ENCODE data around the gene JMJD4.

The JMJD4 gene

DNA sequence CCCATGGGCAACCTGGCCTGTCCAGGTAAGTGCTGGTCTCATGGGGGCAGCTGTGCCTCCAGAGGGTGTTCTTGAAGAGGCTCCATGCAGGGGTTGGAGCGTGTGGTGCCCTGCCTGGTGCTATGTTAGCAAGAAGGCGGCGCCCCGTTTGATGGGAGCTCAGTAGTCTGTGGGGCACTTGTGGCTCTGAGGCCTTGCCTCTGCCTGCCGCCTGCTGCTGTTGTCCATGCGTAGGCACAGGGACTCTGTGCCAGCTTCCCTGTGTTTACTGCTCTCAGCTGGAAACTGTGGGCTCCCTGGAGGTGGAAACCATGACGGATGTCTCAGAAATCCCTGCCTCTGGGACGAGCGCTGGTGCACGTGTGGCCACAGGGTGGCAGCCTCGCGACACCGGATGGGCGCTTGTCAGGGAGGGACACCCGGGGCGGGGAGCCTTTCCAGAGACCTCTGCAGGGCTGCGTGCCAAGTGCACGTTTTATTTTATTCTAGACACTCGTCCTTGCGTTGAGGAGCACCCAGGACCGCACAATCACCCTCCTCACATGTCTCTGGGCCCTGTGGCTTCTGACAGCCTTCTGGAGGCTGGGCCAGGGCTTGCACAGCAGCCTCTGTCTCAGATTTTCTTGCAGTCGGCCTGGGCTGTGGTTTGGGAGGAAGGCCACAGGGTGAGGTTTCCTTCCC, 27.3 kb upstream of the JMJD4 start:
- H3K4me3 ChIP-seq (ENCODE audit: low read depth, low read length) = no peak overlapping the region
- TF ChIP-seq, protein P1, sequence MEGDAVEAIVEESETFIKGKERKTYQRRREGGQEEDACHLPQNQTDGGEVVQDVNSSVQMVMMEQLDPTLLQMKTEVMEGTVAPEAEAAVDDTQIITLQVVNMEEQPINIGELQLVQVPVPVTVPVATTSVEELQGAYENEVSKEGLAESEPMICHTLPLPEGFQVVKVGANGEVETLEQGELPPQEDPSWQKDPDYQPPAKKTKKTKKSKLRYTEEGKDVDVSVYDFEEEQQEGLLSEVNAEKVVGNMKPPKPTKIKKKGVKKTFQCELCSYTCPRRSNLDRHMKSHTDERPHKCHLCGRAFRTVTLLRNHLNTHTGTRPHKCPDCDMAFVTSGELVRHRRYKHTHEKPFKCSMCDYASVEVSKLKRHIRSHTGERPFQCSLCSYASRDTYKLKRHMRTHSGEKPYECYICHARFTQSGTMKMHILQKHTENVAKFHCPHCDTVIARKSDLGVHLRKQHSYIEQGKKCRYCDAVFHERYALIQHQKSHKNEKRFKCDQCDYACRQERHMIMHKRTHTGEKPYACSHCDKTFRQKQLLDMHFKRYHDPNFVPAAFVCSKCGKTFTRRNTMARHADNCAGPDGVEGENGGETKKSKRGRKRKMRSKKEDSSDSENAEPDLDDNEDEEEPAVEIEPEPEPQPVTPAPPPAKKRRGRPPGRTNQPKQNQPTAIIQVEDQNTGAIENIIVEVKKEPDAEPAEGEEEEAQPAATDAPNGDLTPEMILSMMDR (IDR thresholded peaks at IDR 0.05; ENCODE audit: low read depth, low read length) = peak; percentile 86
- TF ChIP-seq POLR2A (IDR thresholded peaks at IDR 0.05; ENCODE audit: extremely low read depth, insufficient read length) = no peak
- TF ChIP-seq, protein P2, sequence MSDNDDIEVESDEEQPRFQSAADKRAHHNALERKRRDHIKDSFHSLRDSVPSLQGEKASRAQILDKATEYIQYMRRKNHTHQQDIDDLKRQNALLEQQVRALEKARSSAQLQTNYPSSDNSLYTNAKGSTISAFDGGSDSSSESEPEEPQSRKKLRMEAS (IDR thresholded peaks at IDR 0.05; ENCODE audit: low read depth, low read length) = peak; percentile 88
- DNase-seq (ENCODE audit: low read depth) = peak; percentile 94

DNA sequence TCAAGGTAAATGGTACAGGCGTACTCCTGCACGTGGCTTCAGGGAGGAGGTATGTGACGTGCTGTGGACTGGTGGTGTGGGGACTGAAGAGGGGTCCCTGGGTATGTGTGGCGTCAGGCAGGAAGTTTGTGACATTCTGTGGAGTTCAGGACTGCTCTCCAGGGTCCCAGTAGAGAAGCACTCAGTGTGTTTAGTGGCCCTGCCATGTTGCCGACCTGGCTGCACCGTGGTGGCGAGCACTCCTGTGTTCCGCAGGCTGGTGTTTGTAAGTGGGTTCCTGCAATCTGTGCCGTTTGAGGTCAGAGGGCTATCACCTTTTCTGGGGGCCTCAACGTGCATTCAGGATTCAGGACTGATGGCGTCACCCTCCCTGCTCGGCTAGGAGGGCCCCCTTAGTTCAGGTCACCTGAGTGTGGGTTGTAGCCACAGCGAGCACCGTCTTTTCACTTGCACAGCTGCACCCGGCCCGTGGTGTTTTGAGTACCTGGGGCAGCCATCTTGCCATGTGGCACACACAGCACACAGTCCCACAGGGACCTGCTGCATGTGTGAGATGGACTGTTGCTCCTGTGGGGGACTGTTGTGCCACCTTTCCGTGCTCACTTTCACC, 26.6 kb upstream of the JMJD4 start:
- H3K4me3 ChIP-seq (ENCODE audit: low read depth, low read length) = no peak overlapping the region
- TF ChIP-seq POLR2A (IDR thresholded peaks at IDR 0.05; ENCODE audit: extremely low read depth, insufficient read length) = no peak
- TF ChIP-seq, protein P2 (IDR thresholded peaks at IDR 0.05; ENCODE audit: low read depth, low read length) = no peak
- TF ChIP-seq, protein P1 (IDR thresholded peaks at IDR 0.05; ENCODE audit: low read depth, low read length) = no peak
- TF ChIP-seq MYC (IDR thresholded peaks at IDR 0.05; ENCODE audit: low read depth, low read length) = no peak
- DNase-seq (ENCODE audit: low read depth) = no peak

DNA sequence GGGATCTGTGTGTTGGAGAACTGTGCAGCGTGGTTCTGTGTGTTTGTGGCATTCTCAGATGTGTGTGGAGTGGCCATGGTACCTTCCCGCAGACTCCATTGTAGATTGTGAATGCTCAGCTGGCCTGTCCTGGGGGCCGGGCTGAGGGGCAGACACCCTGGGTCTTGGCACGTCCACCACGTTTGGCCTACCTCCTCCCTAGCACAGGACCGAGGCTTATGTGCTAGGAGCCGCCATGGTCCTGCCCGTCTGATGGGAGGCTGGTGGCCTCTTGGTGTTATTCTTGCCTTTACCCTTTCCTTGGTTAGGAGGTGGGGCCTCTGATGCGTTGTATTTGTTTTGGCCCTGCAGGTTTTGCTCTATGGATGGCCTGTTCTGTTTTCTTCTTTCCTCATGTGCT, 25.3 kb upstream of the JMJD4 start:
- TF ChIP-seq, protein P2 (IDR thresholded peaks at IDR 0.05; ENCODE audit: low read depth, low read length) = no peak
- TF ChIP-seq, protein P1 (IDR thresholded peaks at IDR 0.05; ENCODE audit: low read depth, low read length) = no peak
- TF ChIP-seq POLR2A (IDR thresholded peaks at IDR 0.05; ENCODE audit: extremely low read depth, insufficient read length) (no peak), MYC (IDR thresholded peaks at IDR 0.05; ENCODE audit: low read depth, low read length) (no peak)
- no peak overlapping the region for H3K4me3 ChIP-seq (ENCODE audit: low read depth, low read length)
- no peak for DNase-seq (ENCODE audit: low read depth)

DNA sequence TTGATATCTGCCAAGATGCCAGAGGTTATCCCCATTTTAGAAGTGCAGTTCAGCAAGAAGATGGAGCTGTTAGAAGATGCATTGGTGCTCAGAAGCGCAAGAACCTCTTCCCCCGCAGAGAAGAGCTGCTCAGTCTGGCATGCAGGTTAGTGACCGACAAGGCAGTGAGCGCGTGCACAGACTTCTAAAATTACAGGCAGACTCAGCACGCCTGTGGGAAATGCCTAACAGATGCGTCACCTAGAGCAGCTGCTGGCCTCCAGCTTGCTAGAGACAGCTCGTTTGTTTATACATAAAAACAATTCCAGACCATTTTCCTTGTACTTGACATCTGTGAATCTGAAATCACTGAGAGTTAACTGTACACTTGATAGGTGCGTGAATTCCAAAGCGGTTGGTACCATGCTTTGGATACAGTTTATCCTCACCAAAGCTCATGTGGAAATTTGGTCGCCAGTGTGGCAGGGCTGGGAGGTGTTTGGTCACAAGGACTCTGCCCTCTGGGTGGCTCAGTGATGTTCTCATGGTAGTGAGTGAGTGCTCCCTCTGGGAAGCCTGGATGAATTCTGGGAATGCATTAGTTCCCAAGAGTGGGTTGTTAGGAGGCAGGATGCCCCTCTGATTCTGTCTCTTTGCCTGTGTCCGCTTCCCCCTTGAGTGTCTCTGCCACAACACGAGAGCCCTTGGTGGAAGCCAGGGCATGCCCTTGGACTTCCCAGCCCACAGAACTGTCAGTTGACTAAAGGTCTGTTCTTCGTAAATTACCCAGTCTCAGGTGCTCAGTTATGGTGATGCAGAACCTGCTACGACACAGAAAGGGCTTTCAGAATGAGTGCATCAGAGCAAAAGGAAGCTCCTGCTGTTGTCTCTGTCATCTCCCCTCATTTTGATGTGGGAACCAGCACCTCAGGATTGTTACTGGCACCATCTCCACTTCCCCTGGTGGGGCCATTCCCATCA, 24.5 kb upstream of the JMJD4 start:
- no peak overlapping the region for H3K4me3 ChIP-seq (ENCODE audit: low read depth, low read length)
- no peak for DNase-seq (ENCODE audit: low read depth)
- TF ChIP-seq, protein P1 (IDR thresholded peaks at IDR 0.05; ENCODE audit: low read depth, low read length) = no peak
- TF ChIP-seq, protein P2 (IDR thresholded peaks at IDR 0.05; ENCODE audit: low read depth, low read length) = no peak
- TF ChIP-seq POLR2A (IDR thresholded peaks at IDR 0.05; ENCODE audit: extremely low read depth, insufficient read length) (no peak), MYC (IDR thresholded peaks at IDR 0.05; ENCODE audit: low read depth, low read length) (no peak)

DNA sequence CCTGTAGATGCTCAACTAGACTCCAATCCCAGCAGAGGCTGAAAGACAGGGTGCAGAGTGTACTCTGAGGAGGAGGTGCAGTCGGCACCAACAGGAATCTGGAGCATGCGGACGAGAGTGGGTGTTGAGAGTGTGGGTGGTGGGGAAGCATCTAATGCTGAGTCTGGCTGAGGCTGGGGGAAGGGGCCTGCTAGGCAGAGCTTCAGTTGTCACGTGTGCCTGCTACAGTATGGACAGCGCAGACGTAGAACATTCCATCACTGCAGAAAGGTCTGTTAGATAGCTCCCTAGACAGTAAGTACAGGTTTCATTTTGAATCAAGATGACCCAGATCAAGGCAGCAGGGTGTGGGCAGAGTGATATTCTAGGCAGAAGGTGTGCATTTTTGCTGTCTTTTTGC, 23.3 kb upstream of the JMJD4 start:
- no peak for DNase-seq (ENCODE audit: low read depth)
- TF ChIP-seq POLR2A (IDR thresholded peaks at IDR 0.05; ENCODE audit: extremely low read depth, insufficient read length) (no peak), MYC (IDR thresholded peaks at IDR 0.05; ENCODE audit: low read depth, low read length) (no peak)
- TF ChIP-seq, protein P1 (IDR thresholded peaks at IDR 0.05; ENCODE audit: low read depth, low read length) = no peak
- TF ChIP-seq, protein P2 (IDR thresholded peaks at IDR 0.05; ENCODE audit: low read depth, low read length) = no peak
- H3K4me3 ChIP-seq (ENCODE audit: low read depth, low read length) = no peak overlapping the region
